GM12878 (cell line): ENCODE data around the gene SUSD2. TPM values are rescaled to one million over a fixed set of nuclear protein-coding genes. Genes with fewer than 3 reads are reported as not detected.
A peak's percentile ranks its signal among the peaks of the same experiment; 100 is the strongest.

Source experiments
- ATF7 ChIP-seq: fragments of 450-650 bp; IDR thresholded peaks from 2 replicates; pipeline ENCODE4 v1.6.1; 2016; ENCODE audit warnings: low read depth, mild to moderate bottlenecking
- ETV6 ChIP-seq, 2 experiments: fragments of 450-650 bp in 1 of 2; IDR thresholded peaks in 1 of 2; conservative IDR thresholded peaks in 1 of 2; 2 replicates each; pipeline ENCODE4 v1.6.1; 2014; ENCODE audit warnings: antibody characterized with exemption in 1 of 2, borderline replicate concordance in 1 of 2, low read depth in 1 of 2, mild to moderate bottlenecking in 1 of 2, moderate library complexity in 1 of 2
- GABPA ChIP-seq: IDR thresholded peaks from 2 replicates; pipeline ENCODE4 v1.6.1; 2014; ENCODE audit warnings: antibody characterized with exemption, low read depth, mild to moderate bottlenecking, inconsistent platforms
- KDM1A ChIP-seq: fragments of 200-600 bp; sonication (generic); IDR thresholded peaks from 2 replicates; pipeline ENCODE4 v1.6.1; 2016; ENCODE audit warnings: borderline replicate concordance
- MYC ChIP-seq: IDR thresholded peaks from 2 replicates; pipeline ENCODE4 v1.6.1; 2011; ENCODE audit warnings: mild to moderate bottlenecking, low read length, moderate library complexity, inconsistent platforms; ENCODE audit not compliant: insufficient read depth, insufficient replicate concordance, insufficient read length, severe bottlenecking
- NR2F1 ChIP-seq: fragments of 450-650 bp; conservative IDR thresholded peaks from 2 replicates; pipeline ENCODE4 v1.6.1; 2017; ENCODE audit warnings: mild to moderate bottlenecking
- SIX5 ChIP-seq: IDR thresholded peaks from 2 replicates; pipeline ENCODE4 v1.6.1; 2011; ENCODE audit warnings: mild to moderate bottlenecking, low read depth, low read length, moderate library complexity; ENCODE audit not compliant: severe bottlenecking
- SREBF2 ChIP-seq: IDR thresholded peaks from 2 replicates; pipeline ENCODE4 v1.6.1; 2012; ENCODE audit warnings: mild to moderate bottlenecking, low read length
- SRF ChIP-seq, 2 experiments: IDR thresholded peaks; 2 replicates each; pipeline ENCODE4 v1.6.1; 2011; ENCODE audit warnings: low read depth in 2 of 2, low read length in 2 of 2, mild to moderate bottlenecking in 1 of 2, moderate library complexity in 1 of 2
- SUPT20H ChIP-seq: IDR thresholded peaks from 2 replicates; pipeline ENCODE4 v1.6.1; 2011; ENCODE audit warnings: low read depth, mild to moderate bottlenecking, low read length, moderate library complexity, borderline replicate concordance; ENCODE audit not compliant: control insufficient read depth
- SUZ12 ChIP-seq: fragments of 200-600 bp; sonication (generic); IDR thresholded peaks from one replicate; pipeline ENCODE4 v1.6.1; 2018; ENCODE audit warnings: antibody characterized with exemption, mild to moderate bottlenecking; ENCODE audit not compliant: unreplicated experiment
- USF1 ChIP-seq: IDR thresholded peaks from 2 replicates; pipeline ENCODE4 v1.6.1; 2011; ENCODE audit warnings: borderline replicate concordance, low read depth, mild to moderate bottlenecking, moderate library complexity, mixed read lengths, low read length; ENCODE audit not compliant: insufficient read depth; ENCODE audit errors: extremely low read length
- polyA plus RNA-seq, 11 experiments: library from polyadenylated mRNA; depleted of rRNA in 4 of 11; unstranded in 6 of 11; stranded (reverse) in 5 of 11; fragments of >200 nt; fragmentation: Nextera tagmentation in 4 of 11; fragmentation: Illumina TruSeq in 1 of 11; extraction: Ambion mirVana in 4 of 11; extraction: Trizol in 1 of 11; gene quantifications; 1 replicate in 1 of 11; 2 replicates in 10 of 11; pipeline versions ENCODE4 v1.2.1 to v1.2.3, GENCODE V29; 2011 to 2016; ENCODE audit warnings: inconsistent platforms in 2 of 11, missing spikeins in 2 of 11, low read depth in 1 of 11
- total RNA-seq, 4 experiments: library from RNA; depleted of rRNA in 3 of 4; stranded (reverse); fragments of >200 nt in 3 of 4; fragmentation: Illumina TruSeq in 1 of 4; extraction: Trizol in 1 of 4; gene quantifications; 2 replicates each; pipeline versions ENCODE4 v1.2.1 to v1.2.3, GENCODE V29; 2013 to 2021
- TF ChIP-seq, protein P1 (sequence below): fragments of 150-350 bp; IDR thresholded peaks from 2 replicates; pipeline ENCODE4 v1.6.1; 2016; ENCODE audit warnings: low read depth, low read length
- TF ChIP-seq, protein P2 (sequence below): fragments of 450-650 bp; IDR thresholded peaks from 2 replicates; pipeline ENCODE4 v1.6.1; 2017; ENCODE audit warnings: low read depth, mild to moderate bottlenecking, moderate library complexity
- TF ChIP-seq, protein P3 (sequence below): fragments of 450-650 bp; formaldehyde crosslinking; IDR thresholded peaks from 2 replicates; pipeline ENCODE4 v1.4.0; 2022; ENCODE audit warnings: mild to moderate bottlenecking, moderate library complexity

SUSD2 gene
- total and polyA plus RNA-seq, 10 of the 15 experiments (the other 5 are each of a cell fraction or from before 2014, with no cell fraction given) = 0.04 to 0.31 (median 0.11) TPM; not detected in 5

- TF ChIP-seq, protein P1, sequence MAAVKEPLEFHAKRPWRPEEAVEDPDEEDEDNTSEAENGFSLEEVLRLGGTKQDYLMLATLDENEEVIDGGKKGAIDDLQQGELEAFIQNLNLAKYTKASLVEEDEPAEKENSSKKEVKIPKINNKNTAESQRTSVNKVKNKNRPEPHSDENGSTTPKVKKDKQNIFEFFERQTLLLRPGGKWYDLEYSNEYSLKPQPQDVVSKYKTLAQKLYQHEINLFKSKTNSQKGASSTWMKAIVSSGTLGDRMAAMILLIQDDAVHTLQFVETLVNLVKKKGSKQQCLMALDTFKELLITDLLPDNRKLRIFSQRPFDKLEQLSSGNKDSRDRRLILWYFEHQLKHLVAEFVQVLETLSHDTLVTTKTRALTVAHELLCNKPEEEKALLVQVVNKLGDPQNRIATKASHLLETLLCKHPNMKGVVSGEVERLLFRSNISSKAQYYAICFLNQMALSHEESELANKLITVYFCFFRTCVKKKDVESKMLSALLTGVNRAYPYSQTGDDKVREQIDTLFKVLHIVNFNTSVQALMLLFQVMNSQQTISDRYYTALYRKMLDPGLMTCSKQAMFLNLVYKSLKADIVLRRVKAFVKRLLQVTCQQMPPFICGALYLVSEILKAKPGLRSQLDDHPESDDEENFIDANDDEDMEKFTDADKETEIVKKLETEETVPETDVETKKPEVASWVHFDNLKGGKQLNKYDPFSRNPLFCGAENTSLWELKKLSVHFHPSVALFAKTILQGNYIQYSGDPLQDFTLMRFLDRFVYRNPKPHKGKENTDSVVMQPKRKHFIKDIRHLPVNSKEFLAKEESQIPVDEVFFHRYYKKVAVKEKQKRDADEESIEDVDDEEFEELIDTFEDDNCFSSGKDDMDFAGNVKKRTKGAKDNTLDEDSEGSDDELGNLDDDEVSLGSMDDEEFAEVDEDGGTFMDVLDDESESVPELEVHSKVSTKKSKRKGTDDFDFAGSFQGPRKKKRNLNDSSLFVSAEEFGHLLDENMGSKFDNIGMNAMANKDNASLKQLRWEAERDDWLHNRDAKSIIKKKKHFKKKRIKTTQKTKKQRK = no peak
- TF ChIP-seq SREBF2 = no peak
- TF ChIP-seq ATF7 = peak; percentile 45; the same call in 1 of the 2 replicates
- peak in 1 of 2 experiments; percentile 79; a peak in 2 of 4 replicates for TF ChIP-seq ETV6 (conservative IDR thresholded peaks at IDR 0.05 in 1 of 2, IDR thresholded peaks at IDR 0.05 in 1 of 2; ENCODE audit: borderline replicate concordance in 1 of 2, low read depth in 1 of 2)
- TF ChIP-seq GABPA = no peak
- TF ChIP-seq, protein P2, sequence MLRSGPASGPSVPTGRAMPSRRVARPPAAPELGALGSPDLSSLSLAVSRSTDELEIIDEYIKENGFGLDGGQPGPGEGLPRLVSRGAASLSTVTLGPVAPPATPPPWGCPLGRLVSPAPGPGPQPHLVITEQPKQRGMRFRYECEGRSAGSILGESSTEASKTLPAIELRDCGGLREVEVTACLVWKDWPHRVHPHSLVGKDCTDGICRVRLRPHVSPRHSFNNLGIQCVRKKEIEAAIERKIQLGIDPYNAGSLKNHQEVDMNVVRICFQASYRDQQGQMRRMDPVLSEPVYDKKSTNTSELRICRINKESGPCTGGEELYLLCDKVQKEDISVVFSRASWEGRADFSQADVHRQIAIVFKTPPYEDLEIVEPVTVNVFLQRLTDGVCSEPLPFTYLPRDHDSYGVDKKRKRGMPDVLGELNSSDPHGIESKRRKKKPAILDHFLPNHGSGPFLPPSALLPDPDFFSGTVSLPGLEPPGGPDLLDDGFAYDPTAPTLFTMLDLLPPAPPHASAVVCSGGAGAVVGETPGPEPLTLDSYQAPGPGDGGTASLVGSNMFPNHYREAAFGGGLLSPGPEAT = no peak; the same call in 1 of the 2 replicates
- TF ChIP-seq USF1 = no peak
- no peak for TF ChIP-seq SUZ12
- peak; percentile 64 for TF ChIP-seq MYC
- TF ChIP-seq NR2F1 = peak; percentile 89
- TF ChIP-seq, protein P3, sequence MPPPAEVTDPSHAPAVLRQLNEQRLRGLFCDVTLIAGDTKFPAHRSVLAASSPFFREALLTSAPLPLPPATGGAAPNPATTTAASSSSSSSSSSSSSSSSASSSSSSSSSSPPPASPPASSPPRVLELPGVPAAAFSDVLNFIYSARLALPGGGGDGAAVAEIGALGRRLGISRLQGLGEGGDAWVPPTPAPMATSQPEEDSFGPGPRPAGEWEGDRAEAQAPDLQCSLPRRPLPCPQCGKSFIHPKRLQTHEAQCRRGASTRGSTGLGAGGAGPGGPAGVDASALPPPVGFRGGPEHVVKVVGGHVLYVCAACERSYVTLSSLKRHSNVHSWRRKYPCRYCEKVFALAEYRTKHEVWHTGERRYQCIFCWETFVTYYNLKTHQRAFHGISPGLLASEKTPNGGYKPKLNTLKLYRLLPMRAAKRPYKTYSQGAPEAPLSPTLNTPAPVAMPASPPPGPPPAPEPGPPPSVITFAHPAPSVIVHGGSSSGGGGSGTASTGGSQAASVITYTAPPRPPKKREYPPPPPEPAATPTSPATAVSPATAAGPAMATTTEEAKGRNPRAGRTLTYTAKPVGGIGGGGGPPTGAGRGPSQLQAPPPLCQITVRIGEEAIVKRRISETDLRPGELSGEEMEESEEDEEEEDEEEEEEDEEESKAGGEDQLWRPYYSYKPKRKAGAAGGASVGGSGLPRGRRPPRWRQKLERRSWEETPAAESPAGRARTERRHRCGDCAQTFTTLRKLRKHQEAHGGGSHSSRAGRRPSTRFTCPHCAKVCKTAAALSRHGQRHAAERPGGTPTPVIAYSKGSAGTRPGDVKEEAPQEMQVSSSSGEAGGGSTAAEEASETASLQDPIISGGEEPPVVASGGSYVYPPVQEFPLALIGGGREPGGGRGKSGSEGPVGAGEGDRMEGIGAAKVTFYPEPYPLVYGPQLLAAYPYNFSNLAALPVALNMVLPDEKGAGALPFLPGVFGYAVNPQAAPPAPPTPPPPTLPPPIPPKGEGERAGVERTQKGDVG (CRISPR knock-in tag) = no peak
- no peak for TF ChIP-seq KDM1A
- TF ChIP-seq SUPT20H = no peak
- TF ChIP-seq SIX5 = peak; percentile 0
- 0 out of 4 replicates have a peak, but pooled peaks of 1 of the 2 experiments have one; percentile 39 for TF ChIP-seq SRF (IDR thresholded peaks at IDR 0.05; ENCODE audit: low read depth in 2 of 2, low read length in 2 of 2)
Measured at GRCh38 chr22:24156913-24157821, 24.1 kb upstream of the SUSD2 start (continued).
